Measurements from ENCODE around the gene DNAI2.

DNA sequence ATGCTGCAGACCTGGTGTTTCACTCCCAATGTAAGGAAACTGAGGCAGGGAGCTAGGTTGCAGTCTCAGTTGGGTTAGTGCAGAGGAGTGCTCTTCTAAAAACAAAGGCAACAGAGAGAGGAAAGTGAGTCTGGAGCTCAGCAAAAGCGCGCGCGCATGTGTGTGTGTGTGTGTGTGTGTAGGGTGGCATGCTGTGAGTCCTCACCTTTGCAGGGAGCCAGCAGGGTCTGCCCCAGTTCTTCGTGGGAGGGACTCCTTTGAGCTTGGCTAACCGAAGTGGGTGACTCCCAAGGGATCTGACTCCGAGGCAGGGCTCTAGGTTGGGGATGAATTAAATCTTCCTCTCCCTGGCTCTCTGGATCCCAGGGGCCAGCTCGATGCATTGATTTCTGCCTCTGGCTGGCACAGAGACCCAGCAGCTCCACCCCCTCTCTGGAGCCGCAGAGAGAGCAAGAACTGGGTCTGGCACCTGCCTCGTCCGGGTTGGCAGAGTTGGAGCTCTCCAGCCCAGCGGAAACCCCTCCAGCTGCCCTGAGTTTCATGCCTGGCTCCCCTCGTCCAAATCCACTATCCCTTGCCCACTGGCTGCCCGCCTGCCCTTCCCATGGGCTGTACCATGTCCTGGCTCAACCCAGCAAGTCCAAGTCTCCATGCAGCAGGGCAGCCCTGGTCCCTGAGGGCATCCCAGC is 88.9 kb downstream of the DNAI2 start:
- TF ChIP-seq ZFX (IDR thresholded peaks at IDR 0.05), result no peak
- TF ChIP-seq, protein P1, sequence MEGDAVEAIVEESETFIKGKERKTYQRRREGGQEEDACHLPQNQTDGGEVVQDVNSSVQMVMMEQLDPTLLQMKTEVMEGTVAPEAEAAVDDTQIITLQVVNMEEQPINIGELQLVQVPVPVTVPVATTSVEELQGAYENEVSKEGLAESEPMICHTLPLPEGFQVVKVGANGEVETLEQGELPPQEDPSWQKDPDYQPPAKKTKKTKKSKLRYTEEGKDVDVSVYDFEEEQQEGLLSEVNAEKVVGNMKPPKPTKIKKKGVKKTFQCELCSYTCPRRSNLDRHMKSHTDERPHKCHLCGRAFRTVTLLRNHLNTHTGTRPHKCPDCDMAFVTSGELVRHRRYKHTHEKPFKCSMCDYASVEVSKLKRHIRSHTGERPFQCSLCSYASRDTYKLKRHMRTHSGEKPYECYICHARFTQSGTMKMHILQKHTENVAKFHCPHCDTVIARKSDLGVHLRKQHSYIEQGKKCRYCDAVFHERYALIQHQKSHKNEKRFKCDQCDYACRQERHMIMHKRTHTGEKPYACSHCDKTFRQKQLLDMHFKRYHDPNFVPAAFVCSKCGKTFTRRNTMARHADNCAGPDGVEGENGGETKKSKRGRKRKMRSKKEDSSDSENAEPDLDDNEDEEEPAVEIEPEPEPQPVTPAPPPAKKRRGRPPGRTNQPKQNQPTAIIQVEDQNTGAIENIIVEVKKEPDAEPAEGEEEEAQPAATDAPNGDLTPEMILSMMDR (conservative IDR thresholded peaks at IDR 0.05), result no peak

Data from C4-2B (cell line).